Measurements from ENCODE around the gene CDH23. TPM values are rescaled to one million over a fixed set of nuclear protein-coding genes. Genes with fewer than 3 reads are reported as not detected.

CDH23 gene
- total RNA-seq, 4 donors from 2014 or later, result 0.72 to 4.1 (median 2.2) TPM

GRCh38 chr10:71575451-71575850 lies 178.7 kb downstream of the CDH23 start:
- no peaks in the 10 kb centered on the region for H3K27me3 ChIP-seq
- no peak for DNase-seq (ENCODE audit: low spot score in 2 of 2)
- WGBS, result 32% methylated on average over 14 of the region's 14 CpGs
- H3K36me3 ChIP-seq, result no peaks in the 10 kb centered on the region
- H3K4me3 ChIP-seq, result no peak overlapping the region
- H3K27ac ChIP-seq, result no peak overlapping the region
- TF ChIP-seq EP300 (IDR thresholded peaks at IDR 0.05) (no peak), POLR2A (IDR thresholded peaks at IDR 0.05) (no peak), CTCF (IDR thresholded peaks at IDR 0.05) (no peak), POLR2AphosphoS5 (IDR thresholded peaks at IDR 0.05) (no peak)
- H3K4me1 ChIP-seq, result peaks cover 14% of the 10 kb centered on the region
- no peaks in the 10 kb centered on the region for H3K9me3 ChIP-seq

GRCh38 chr10:71575934-71576801 lies 179.4 kb downstream of the CDH23 start:
- no peak overlapping the region for H3K27ac ChIP-seq
- no peak overlapping the region for H3K4me3 ChIP-seq
- no peaks in the 10 kb centered on the region for H3K27me3 ChIP-seq
- H3K4me1 ChIP-seq, result peaks cover 14% of the 10 kb centered on the region
- WGBS, result 62% methylated on average over 13 of the region's 16 CpGs
- TF ChIP-seq EP300 (IDR thresholded peaks at IDR 0.05) (no peak), POLR2A (IDR thresholded peaks at IDR 0.05) (no peak), CTCF (IDR thresholded peaks at IDR 0.05) (no peak)
- H3K36me3 ChIP-seq, result no peaks in the 10 kb centered on the region
- H3K9me3 ChIP-seq, result no peaks in the 10 kb centered on the region
- no peak for DNase-seq (ENCODE audit: low spot score in 2 of 2)

GRCh38 chr10:71576842-71577241 lies 180.1 kb downstream of the CDH23 start:
- DNase-seq (ENCODE audit: low spot score in 2 of 2), result no peak
- Histone ChIP-seq H3K4me3 (no peak overlapping the region), H3K27ac (no peak overlapping the region), H3K4me1 (peaks cover 14% of the 10 kb centered on the region), H3K27me3 (no peaks in the 10 kb centered on the region), H3K36me3 (no peaks in the 10 kb centered on the region), H3K9me3 (no peaks in the 10 kb centered on the region)
- TF ChIP-seq CTCF (IDR thresholded peaks at IDR 0.05) (no peak), EP300 (IDR thresholded peaks at IDR 0.05) (no peak), POLR2AphosphoS5 (IDR thresholded peaks at IDR 0.05) (no peak), POLR2A (IDR thresholded peaks at IDR 0.05) (no peak)
- WGBS, result 85% methylated on average over 9 of the region's 9 CpGs

- H3K27me3 ChIP-seq, result no peaks in the 10 kb centered on the region
These were observed 180.6 kb downstream of the CDH23 start for GRCh38 chr10:71577345-71577744.

More at GRCh38 chr10:71577345-71577744, 180.6 kb downstream of the CDH23 start:
- no peak overlapping the region for H3K27ac ChIP-seq
- DNase-seq (ENCODE audit: low spot score in 2 of 2), result no peak
- no peaks in the 10 kb centered on the region for H3K9me3 ChIP-seq
- no peaks in the 10 kb centered on the region for H3K36me3 ChIP-seq
- TF ChIP-seq POLR2AphosphoS5 (IDR thresholded peaks at IDR 0.05), result no peak
- TF ChIP-seq CTCF (IDR thresholded peaks at IDR 0.05), result no peak
- TF ChIP-seq EP300 (IDR thresholded peaks at IDR 0.05), result no peak
- no peak for TF ChIP-seq POLR2A (IDR thresholded peaks at IDR 0.05)
- no peak overlapping the region for H3K4me3 ChIP-seq
- 92% methylated on average over 8 of the region's 8 CpGs for WGBS
- peaks cover 14% of the 10 kb centered on the region for H3K4me1 ChIP-seq

All from suprapubic skin (tissue), 4 donors.